Neural cell (in vitro differentiated cells): ENCODE results near the gene AANAT. TPM values are rescaled to one million over a fixed set of nuclear protein-coding genes. Genes with fewer than 3 reads are reported as not detected.
A peak's percentile ranks its signal among the peaks of the same experiment; 100 is the strongest.

ENCODE experiments used
- H2AFZ ChIP-seq: fragments of 200-600, 300-800 bp; sonication (generic), shearing (Covaris generic); 2 replicates; pipeline ENCODE4 v1.6.0; 2014; ENCODE audit warnings: low read depth, mild to moderate bottlenecking, antibody characterized with exemption, low read length, moderate library complexity
- H3F3A ChIP-seq: fragments of 200-600 bp; shearing (Covaris generic); 2 replicates; pipeline ENCODE4 v1.6.1; 2016; ENCODE audit warnings: mild to moderate bottlenecking, moderate library complexity, mixed read lengths, antibody characterized with exemption, low read length; ENCODE audit not compliant: insufficient read depth, poor library complexity, severe bottlenecking
- H3K27ac ChIP-seq: fragments of 200-600, 300-800 bp; sonication (generic), shearing (Covaris generic); 2 replicates; pipeline ENCODE4 v1.5.1; 2014; ENCODE audit warnings: mild to moderate bottlenecking, low read length, moderate library complexity
- H3K27me3 ChIP-seq: fragments of 300-800, 200-600 bp; sonication (generic), shearing (Covaris generic); 2 replicates; pipeline ENCODE4 v1.6.0; 2014; ENCODE audit warnings: mild to moderate bottlenecking, low read depth, low read length, moderate library complexity; ENCODE audit not compliant: insufficient read depth
- H3K36me3 ChIP-seq: fragments of 300-800, 200-600 bp; sonication (generic), shearing (Covaris generic); 2 replicates; pipeline ENCODE4 v1.5.1; 2014; ENCODE audit warnings: mild to moderate bottlenecking, antibody characterized with exemption, low read length, moderate library complexity; ENCODE audit not compliant: insufficient read depth
- H3K4me2 ChIP-seq: fragments of 300-800, 200-600 bp; sonication (generic), shearing (Covaris generic); 2 replicates; pipeline ENCODE4 v1.6.0; 2014; ENCODE audit warnings: mild to moderate bottlenecking, low read length
- H3K4me3 ChIP-seq: fragments of 300-800, 200-600 bp; sonication (generic), shearing (Covaris generic); 2 replicates; pipeline ENCODE4 v1.5.1; 2014; ENCODE audit warnings: mild to moderate bottlenecking, low read length, moderate library complexity
- H3K79me2 ChIP-seq: fragments of 200-600 bp; shearing (Covaris generic); replicated peaks from 2 replicates; pipeline ENCODE4 v1.6.0; 2014; ENCODE audit warnings: mild to moderate bottlenecking, low read length, moderate library complexity; ENCODE audit not compliant: insufficient read depth
- H3K9ac ChIP-seq: fragments of 300-800, 200-600 bp; sonication (generic), shearing (Covaris generic); 2 replicates; pipeline ENCODE4 v1.6.1; 2016; ENCODE audit warnings: mild to moderate bottlenecking, low read length, mixed read lengths
- H3K9me2 ChIP-seq: fragments of 200-600 bp; shearing (Covaris generic); 2 replicates; pipeline ENCODE4 v1.6.1; 2016; ENCODE audit warnings: mild to moderate bottlenecking, low read length, mixed read lengths; ENCODE audit not compliant: insufficient read depth
- H3K9me3 ChIP-seq: fragments of 200-600, 300-800 bp; sonication (generic), shearing (Covaris generic); 2 replicates; pipeline ENCODE4 v1.6.1; 2016; ENCODE audit warnings: mild to moderate bottlenecking, mixed run types, low read length, moderate library complexity, mixed read lengths
- H4K20me1 ChIP-seq: fragments of 200-600 bp; shearing (Covaris generic); 2 replicates; pipeline ENCODE4 v1.6.1; 2016; ENCODE audit warnings: mild to moderate bottlenecking, mixed run types; ENCODE audit not compliant: insufficient read depth
- CTCF ChIP-seq: fragments of 450-650 bp; IDR thresholded peaks from 2 replicates; pipeline ENCODE4 v1.5.1; 2014; ENCODE audit warnings: antibody characterized with exemption, mild to moderate bottlenecking, moderate library complexity; ENCODE audit not compliant: poor library complexity, severe bottlenecking
- EP300 ChIP-seq: fragments of 450-650 bp; conservative IDR thresholded peaks from 2 replicates; pipeline ENCODE4 v1.6.1; 2014; ENCODE audit warnings: antibody characterized with exemption, mild to moderate bottlenecking, moderate library complexity; ENCODE audit not compliant: poor library complexity, severe bottlenecking
- EZH2 ChIP-seq: fragments of 200-600, 300-800 bp; shearing (Covaris generic), sonication (generic); IDR thresholded peaks from 2 replicates; pipeline ENCODE4 v1.6.1; 2014; ENCODE audit warnings: antibody characterized with exemption, low read length, borderline replicate concordance, mild to moderate bottlenecking; ENCODE audit not compliant: insufficient read depth, poor library complexity, severe bottlenecking
- MXI1 ChIP-seq: fragments of 450-650 bp; conservative IDR thresholded peaks from 2 replicates; pipeline ENCODE4 v1.6.1; 2014; ENCODE audit warnings: antibody characterized with exemption, mild to moderate bottlenecking; ENCODE audit not compliant: poor library complexity, severe bottlenecking
- POLR2AphosphoS5 ChIP-seq: IDR thresholded peaks from 2 replicates; pipeline ENCODE4 v1.6.1; 2012
- RAD21 ChIP-seq: fragments of 450-650 bp; conservative IDR thresholded peaks from 2 replicates; pipeline ENCODE4 v1.6.1; 2014; ENCODE audit warnings: antibody characterized with exemption, mild to moderate bottlenecking, moderate library complexity
- REST ChIP-seq: IDR thresholded peaks from 2 replicates; pipeline ENCODE4 v1.6.1; 2012; ENCODE audit warnings: borderline replicate concordance
- SMC3 ChIP-seq: fragments of 450-650 bp; conservative IDR thresholded peaks from 2 replicates; pipeline ENCODE4 v1.6.1; 2014; ENCODE audit warnings: antibody characterized with exemption, mild to moderate bottlenecking, moderate library complexity; ENCODE audit not compliant: poor library complexity
- polyA plus RNA-seq: library from polyadenylated mRNA; depleted of rRNA; stranded (reverse); fragments of >200 nt; gene quantifications from 2 replicates; pipeline ENCODE4 v1.2.3, GENCODE V29; 2014

AANAT gene
- polyA plus RNA-seq, 1 donor from 2014 or later: not detected

GRCh38 chr17:76497979-76498875 lies 30.8 kb downstream of the AANAT start:
- Histone ChIP-seq H3K27ac (no peak overlapping the region), H3K9me3 (no peaks in the 10 kb centered on the region), H3K9me2 (no peaks in the 10 kb centered on the region), H2AFZ (no peak overlapping the region), H3K4me2 (no peak overlapping the region), H3F3A (no peaks in the 10 kb centered on the region), H3K27me3 (peaks cover 29% of the 10 kb centered on the region), H3K79me2 (no peaks in the 10 kb centered on the region), H3K9ac (peak overlapping the region; percentile 17), H3K36me3 (no peaks in the 10 kb centered on the region), H3K4me3 (no peak overlapping the region), H4K20me1 (no peaks in the 10 kb centered on the region)
- TF ChIP-seq RAD21: no peak
- TF ChIP-seq REST: peak; percentile 33
- TF ChIP-seq CTCF: no peak
- peak; percentile 19 for TF ChIP-seq POLR2AphosphoS5

- TF ChIP-seq SMC3 (no peak), POLR2AphosphoS5 (no peak), CTCF (no peak), MXI1 (no peak), EP300 (no peak), EZH2 (no peak)
- H3F3A ChIP-seq: no peaks in the 10 kb centered on the region
- H3K79me2 ChIP-seq: no peaks in the 10 kb centered on the region
- H3K9me3 ChIP-seq: no peaks in the 10 kb centered on the region
- no peaks in the 10 kb centered on the region for H3K36me3 ChIP-seq
- H3K9me2 ChIP-seq: no peaks in the 10 kb centered on the region
- H3K4me2 ChIP-seq: no peak overlapping the region
- H3K27me3 ChIP-seq: peaks cover 29% of the 10 kb centered on the region
- H4K20me1 ChIP-seq: no peaks in the 10 kb centered on the region
- no peak overlapping the region for H3K27ac ChIP-seq
- H3K4me3 ChIP-seq: no peak overlapping the region
- H2AFZ ChIP-seq: no peak overlapping the region
- peak overlapping the region; percentile 17 for H3K9ac ChIP-seq
Measured at GRCh38 chr17:76498876-76499251, 31.5 kb downstream of the AANAT start.
